Suppressor macrophage treated with lipopolysaccharide for 4 hours (primary cell): ENCODE results near the gene NIPAL3.

Experiments used
- DNase-seq: peaks from one replicate; pipeline ENCODE4 v3.0.0-alpha.2; 2020

The NIPAL3 gene

DNA sequence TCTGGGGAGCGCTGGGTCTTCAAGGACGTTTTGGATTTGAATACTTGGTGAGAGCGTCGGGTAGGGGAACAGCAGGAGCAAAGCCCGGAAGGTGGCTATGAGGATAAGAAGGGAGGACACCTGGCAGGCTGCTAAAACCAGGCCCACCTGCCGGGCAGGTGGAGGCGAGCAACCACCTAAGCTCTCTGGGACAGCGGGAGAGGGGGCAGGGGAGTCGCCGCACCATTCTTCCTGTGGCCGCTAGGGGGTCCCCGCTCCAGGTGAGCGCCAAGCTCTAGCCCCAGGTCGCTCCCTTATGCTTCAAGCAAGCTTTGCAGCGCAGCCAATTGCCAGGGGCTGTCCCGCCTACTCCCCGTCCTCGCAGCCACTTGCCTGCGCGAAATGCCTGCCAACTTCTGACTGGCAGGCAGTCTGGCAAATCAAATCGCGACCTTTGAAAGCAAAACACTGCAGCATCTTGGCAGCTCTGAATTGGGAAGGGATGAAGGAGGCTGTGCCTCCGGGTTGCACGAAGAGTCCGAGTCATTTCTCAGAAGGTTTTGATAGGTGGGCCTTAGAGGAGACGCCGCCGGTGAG is at the start of gene NIPAL3:
TSS of gene NIPAL3 (plus strand) at position 469 of the 576 bp plus-strand sequence. CDS start 3,746 bp downstream, outside the sequence.
- DNase-seq: peak; percentile 98

DNA sequence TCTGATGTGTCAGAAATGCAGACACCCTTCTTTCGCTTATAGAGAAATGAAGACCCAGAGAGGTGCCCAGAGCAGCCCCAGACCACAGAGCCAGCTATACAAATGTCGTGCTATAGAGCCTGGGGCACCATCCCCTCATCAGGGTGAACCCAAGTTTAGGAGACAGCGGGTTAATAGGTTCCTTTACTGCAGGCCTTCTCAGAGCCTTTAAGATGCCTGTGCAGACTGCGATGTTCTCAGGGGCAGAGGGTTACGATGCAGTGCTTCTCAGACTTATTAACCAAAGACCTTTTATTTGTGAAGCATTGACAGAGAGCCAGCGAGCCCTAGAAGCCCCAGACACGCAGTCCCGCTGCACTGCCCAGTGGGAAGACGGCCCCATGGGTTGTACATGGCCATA is 48.9 kb upstream of the NIPAL3 start:
- no peak for DNase-seq

DNA sequence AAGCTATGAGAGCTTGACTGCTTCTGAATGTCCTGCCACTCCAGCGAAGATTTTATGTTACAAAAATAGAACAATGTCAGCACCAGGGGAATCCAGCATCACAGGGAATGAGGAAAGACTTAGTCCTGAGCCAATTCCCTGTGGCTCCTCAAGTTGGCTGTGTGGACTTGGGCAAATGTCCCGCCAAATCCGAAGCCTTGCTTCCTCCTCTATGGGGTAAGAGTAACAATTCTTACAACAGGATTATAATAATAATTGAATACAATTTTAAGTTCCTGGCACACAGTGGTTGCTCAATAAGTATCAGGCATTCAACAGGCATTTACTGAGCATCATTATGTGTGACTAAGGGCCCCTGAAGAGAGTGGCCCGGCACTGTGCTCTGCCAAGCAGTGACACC is 46.4 kb upstream of the NIPAL3 start:
- DNase-seq: no peak

DNA sequence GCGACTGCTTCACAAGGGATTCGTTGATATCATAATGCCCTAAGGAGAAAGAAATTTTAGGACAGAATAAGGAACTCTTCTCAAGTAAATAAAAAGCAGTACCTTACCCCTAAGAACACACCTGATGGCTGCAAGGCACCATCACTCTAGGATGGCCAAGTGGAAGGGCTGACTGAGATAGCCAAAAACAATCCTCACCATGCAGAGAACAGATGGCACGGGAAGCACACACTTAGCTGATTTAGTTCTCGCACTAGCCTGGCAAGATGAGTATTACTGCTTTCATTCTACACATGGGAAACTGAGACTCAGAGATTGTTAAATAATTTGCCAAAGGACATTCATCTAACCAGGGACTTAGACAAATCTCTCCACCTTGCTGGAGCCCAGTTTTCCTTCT is 45.8 kb upstream of the NIPAL3 start:
- no peak for DNase-seq

DNA sequence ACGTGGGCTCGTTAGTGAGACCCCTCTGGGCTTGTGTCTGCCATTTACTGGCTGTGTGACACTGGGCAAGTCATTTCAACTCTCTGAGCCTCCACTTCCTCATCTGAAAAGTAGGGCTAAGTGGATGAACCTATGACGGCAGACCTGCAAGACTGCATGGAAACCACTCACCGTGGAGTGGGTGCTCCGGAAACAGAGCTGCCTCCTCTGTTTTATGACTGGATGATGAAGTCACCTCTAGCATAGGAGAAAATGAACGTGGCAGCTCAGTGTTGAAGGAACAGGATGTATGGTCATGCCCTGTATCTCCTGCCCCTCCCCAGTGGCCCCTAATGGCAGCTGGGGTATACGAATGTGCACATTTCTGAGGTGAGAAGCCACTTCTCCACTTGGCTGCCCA is 42.6 kb upstream of the NIPAL3 start:
- DNase-seq: no peak

DNA sequence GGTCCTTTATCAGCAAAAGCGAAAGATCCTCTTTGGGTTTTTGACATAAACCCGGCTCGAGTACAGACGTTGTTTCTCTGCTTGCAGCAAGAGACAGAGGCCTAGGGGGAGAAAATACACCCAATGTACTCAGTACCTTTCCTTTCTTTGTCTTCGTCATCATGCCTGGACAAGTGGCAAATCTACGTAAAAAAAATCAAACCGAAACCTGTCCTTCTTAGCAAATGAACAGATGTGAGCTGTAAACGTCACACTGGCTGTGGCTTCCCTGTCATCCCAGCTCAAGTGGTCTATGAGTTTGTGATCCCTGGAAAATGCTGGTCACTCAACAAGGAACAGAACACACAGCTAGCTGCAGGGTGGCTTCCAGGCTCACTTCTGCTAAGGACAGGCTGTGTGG is 41.9 kb upstream of the NIPAL3 start:
- no peak for DNase-seq

DNA sequence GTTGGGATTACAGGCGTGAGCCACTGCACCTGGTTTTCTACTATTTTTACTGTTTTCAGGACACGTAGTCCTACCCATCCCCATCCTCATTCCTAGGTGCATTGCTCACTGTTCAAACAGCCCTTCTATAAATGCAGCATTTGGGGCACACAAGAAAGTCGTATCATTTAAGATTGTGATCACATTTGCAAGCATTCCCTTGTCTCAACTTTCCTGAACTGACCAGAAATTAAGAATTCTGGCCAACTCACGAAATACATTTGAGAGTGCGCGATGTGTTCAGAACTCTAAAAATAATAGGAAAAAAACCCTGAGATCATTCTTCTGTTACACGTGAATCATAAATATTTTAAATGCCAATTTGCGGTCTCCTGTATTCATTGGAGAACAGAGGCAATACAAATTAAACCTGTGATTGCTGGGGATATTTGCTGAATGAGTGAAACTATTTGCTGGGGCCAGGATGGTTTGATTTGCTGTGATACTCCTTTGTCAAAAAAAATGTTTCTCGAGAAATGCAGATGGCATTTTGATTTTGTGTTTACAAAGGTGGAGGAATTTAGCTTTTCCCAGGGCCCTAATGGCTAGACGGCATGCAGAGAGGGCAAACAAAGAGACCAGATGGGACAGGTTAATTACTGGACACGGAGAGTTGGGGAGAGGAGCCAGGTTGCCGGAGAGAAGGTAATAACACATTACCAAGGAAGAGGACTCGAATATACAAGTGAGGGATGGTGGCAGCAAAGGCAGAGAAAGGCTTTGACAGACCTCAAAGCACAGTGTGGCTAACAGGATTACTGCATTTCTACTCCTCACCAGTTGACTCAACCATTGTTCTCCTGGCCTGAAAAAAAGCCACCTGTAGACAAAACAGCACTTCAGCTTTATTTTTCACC is 40.5 kb upstream of the NIPAL3 start:
- no peak for DNase-seq

DNA sequence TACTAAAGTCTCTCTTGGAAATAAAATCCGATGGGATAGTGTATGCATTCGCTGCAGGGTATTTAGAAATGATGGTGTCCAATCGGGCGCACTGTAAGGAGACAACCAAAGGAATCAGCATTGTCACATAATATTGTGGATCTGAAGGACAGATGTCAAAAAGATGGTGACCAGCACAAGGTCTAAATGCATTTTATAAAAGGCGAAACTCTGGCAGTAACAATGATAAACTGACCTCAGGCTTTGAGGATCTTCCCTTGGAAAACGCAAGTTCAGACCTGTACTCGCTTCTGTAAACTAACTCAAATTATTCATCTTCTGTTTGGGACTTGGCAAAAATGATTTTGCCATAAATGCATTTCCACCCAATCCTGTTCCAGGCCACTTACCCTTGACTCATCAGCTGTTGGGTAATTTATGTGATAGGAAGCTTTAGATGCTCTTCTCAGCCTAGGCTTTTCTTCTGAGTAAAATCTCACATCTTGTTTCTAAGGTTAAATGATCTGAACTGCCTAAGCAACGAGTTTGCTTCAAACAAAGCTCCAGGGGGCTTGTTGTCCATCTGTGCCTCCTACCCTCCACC is 35.8 kb upstream of the NIPAL3 start:
- DNase-seq: peak; percentile 19

DNA sequence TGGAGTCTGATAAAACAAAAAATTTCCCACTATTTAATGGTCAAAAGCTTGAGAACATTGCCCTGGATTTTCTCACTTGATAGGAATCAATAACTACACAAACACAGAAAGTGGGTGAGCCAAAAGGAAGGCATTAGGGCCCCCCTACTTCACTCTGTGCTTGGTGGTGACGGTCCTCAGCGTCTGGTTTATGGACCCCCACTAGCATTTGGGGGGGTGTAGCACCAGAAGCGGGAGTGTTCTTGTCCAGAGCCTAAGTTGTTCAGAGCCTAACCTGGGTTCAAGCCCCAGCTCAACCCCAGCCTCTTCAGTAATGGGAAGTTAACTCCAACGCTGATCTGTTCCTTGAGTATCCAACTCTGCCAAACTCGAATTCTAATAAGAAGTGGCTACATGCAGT is 35.1 kb upstream of the NIPAL3 start:
- DNase-seq: no peak

DNA sequence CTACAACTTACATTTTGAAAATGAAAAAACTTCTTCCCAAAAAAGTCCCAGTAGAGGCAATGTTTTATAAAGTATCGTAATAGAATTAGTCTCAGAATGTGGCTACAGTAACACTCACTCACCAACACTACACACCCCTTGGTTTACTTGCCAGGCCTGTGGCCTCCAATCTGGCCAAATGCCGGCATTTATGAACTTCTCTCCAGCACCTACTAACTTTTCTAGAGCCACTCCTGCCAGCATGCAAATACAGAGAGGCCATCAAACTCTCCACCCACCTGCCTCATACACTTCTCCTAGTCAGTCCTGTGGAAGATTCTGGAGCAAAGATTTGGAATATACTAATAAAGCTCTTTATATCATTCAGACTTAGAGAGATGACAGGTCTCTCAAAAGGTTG is 34.3 kb upstream of the NIPAL3 start:
- DNase-seq: no peak

DNA sequence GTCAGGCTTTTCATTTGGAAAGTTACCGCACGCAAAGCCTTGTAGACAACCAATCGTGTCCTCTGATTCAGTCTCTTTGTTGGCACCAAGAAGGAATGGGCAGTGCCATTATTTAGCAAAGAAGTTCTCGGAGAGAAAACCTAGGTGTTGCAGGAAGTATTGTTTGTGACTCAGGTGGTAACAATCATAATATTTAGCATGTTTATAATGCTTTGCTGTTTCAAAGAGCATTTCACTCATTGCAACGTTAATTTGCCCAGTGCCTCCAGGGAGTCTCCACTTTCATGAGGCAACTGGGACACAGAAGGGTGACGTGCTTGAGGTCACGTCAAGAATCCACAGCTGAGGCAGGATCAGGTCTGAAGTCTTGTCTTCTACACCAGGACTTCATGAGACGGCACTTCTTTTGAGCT is 33.4 kb upstream of the NIPAL3 start:
- no peak for DNase-seq

DNA sequence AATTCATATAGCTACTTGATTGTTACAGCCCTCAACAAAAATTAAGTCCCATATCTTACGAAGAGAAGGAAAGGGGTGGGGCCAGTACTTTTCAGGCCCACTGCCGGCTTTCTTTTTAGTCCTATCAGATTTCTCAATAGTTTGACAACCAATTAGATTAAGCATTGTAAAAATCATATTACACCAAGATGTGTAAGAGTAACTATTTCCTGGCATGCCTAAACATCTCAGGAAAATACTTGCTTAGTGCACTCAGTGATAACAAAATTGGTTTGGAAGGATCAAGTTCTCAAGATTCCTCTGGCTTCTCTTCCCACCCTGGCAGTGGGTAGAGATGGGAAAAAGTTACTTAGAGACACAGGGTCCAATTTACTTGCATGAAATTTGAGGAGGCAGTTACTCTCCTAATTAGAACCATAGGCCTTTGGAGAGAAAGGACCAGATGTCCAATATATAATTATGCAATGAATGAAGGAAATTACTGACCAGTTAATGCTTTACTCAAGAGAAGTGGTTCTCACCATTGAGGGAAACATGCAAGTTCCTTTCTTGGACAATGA is 32.1 kb upstream of the NIPAL3 start:
- no peak for DNase-seq

DNA sequence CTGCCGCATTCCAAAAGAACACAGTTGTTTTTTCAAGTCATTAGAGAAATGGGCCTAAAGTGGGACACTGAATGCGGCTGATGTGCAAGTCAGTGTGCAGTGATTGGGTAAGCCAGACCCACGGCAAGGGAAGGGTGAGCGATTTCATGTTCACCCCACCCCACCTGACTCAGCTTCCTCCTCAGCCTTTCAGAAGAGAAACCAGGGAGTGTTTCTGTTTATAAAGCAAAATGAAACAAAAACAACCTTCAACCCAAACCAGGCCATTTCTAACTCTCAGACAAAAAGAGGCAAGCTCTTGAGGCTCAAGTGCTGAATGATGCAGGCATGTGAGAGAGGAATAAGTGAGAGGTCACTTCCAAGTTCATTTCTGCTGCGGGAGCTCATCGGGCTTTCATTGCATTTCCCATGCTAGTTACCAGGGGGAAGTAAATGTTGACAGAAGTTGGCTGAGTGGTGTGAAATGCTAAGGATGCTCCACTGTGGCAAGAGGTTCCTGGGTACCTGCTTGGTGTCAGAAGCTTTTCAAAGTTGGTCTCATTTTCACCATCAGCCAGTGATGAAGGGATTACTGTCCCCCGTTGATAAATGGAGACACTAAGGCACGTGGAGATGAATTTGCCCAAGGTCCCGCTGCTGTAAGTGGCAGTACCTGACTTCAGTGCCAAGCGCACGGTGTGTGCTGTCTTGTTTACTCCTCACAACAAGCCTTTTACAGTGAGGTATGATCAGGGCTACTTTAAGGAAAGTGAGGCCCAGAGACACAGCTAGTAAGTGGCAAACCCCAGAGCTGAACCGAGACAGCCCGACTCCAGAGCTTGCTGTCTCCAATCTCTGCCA is 31.1 kb upstream of the NIPAL3 start:
- DNase-seq: peak; percentile 90

DNA sequence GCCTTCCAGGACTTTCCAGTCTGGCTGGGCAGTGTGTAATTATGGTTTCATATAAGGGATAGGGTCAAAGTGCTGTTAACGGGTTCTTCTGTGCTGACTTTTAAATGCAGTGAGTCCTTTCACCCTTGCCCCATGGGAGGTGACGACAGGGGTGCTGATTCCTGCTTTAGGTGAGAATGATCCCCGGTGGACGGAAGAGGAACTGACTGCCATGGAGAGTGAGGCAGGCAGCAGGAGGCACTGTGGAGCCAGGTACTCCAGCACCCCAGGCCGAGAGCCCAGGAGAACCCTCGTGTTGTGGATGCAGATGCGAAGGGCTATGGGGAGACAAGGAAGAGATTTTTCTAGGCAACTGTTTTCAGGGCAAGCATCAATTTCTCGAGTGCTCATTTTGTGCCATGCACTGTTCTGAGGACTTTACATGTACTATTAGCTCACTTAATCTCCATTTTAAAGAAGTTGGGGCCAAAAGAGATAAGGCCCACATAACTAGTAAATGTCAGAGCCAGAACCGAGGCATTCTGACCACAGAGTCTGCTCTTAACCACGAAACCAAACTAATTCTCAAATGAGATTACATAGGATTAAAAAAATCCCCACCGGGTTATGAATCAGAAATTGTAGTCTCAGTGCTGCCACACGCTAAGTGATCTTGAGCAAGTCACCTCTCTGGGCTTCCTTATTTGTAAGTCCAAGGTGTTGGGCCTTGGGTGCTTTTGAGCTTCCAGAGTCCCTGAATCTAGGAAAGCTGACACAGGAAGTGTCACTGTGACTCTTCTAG is 30.3 kb upstream of the NIPAL3 start:
- peak; percentile 16 for DNase-seq

DNA sequence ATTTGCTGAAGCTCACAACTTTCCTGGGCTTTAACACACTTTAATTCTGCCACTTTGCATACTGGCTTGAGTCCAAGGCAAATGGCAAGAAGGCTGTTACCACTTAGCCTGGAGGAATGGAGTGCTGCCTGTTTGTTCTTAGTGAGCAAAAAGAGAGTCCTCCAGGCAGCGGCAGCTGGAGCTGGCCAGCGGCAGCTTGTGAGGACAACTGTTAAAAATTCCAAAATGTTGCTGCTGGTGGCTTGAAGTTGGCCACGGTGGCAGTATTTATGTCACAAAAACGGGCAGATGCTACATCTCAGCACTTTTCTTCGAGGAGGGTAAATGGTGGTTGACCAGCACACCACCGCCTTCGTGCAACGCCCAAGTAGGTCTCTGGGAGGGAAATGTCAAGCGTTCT is 29.4 kb upstream of the NIPAL3 start:
- no peak for DNase-seq

DNA sequence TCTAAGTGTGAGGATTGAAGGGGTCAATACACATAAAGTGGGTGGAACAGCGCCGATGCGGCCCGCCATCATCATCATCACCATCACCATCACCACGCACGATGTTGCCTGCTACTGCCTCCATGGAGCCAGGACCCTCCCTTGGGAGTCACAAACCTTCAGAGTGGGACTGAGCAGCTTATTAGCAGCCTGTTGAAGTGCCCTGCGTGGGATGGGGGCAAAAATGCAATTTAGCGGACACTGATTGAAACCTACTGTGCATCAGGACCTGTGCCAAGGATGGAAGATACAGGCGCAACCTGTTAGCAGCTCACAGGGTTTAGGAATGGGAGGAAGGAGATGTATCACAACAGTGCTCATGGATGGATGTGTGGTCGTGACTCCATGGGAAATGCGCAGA is 28.7 kb upstream of the NIPAL3 start:
- no peak for DNase-seq

DNA sequence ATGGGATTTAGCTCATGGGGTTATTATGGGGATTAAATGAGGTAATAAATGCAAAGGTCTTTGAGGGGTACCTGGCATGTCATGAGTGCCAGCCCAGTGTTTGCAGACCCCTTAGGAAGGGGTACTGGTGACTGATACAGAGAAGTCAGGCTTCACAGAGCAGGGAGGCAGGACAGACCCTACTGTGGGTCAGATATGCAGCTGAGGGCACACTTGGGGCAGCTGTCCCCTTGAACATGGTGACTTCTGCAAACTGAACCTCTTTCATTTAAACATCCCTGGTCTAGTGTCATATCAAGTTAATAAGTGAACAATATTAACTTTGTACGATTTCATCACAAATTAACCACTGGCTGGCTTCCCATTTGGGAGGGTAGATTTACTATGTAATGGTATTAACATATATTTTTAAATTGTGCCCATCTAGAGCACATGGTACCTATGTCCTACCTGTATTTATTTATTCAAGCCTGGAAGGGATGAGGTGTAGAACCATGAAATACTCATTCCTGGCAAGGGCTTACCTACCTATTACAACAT is 27.9 kb upstream of the NIPAL3 start:
- no peak for DNase-seq

DNA sequence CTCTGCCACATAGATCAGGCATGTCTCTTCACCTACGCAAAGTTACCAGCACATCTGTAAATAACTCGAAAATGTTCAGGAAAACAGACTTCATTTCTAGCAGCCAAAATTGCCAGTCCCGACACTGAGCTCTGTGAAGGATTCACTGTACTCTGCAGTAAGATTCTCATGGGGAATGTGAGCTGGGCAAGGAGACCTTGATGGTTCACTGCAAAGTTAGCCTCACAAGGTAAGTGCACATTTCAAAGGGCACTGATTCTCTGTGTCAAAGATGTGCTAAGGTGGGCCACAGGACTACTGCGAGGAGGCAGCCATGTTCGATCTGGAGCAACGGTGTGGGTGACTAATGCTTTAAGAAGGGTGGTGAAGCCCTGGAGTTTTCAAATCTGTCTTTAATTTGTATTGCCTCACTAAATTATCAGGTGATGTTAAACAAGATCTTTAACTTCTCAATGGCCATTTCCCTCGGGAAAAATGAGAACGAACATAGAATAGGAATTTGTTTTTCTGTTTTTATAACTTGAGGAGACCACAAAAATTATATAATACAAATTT is 27.2 kb upstream of the NIPAL3 start:
- no peak for DNase-seq

DNA sequence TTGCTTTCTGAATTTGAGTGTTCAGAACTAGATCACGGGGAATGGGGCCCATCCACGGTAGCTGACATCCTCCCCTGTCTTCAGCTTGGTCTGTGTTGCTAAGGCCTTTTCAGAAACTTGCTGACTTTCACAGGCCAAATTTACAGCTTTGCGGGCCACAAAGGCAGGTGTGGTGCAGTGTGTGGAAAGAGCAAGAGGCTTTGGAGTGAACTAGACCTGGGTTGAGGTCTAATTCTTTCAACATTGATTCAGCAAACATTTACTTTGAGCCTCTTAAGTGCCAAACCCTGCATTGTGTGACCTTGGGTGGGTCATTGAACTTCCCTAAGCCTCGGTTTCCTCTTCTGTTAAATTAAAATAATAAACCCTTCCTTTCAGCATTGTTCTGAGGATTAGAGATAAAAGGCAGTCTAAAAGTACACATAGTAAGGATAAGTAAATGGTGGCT is 26.3 kb upstream of the NIPAL3 start:
- DNase-seq: no peak

DNA sequence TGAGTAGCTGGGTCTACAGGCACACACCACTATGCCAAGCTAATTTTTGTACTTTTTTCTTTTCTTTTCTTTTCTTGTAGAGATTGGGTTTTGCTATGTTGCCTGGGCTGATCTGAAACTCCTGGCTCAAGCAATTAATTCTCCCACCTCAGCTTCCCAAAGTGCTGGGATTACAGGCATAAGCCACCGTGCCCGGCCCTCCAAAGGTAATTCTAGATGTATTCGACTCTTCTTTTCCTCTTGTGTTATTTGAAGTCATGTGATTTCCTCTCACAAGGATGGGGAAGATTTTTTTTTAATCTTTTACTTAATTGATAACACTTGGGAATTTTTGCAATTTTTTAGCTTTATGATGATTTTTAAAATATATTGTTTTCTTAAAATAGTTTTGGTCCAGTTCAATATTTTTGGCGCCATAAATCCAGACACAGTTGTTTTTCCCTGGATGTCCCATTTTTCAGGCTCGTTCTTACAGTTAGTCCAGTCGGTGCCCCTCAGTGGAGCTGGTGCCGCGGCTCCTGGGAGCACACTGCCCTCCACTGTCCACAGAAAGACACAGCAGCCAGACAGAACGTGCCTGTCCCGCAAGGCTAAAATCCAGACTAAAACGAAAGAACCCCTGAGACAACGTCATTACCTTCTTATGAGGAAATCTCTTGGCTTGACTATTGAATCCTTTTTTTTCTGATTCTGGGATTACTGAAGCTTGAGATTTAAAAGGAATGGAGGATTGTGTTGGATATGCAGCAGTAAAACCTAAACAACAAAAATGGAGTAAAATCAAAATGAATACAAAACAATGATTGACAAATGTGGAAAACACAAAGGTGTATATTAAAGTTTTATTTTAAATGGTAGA is 24.4 kb upstream of the NIPAL3 start:
- DNase-seq: peak; percentile 90
